ENCODE data around the gene TMBIM1.
A peak's percentile ranks its signal among the peaks of the same experiment; 100 is the strongest.

Gene TMBIM1

DNA sequence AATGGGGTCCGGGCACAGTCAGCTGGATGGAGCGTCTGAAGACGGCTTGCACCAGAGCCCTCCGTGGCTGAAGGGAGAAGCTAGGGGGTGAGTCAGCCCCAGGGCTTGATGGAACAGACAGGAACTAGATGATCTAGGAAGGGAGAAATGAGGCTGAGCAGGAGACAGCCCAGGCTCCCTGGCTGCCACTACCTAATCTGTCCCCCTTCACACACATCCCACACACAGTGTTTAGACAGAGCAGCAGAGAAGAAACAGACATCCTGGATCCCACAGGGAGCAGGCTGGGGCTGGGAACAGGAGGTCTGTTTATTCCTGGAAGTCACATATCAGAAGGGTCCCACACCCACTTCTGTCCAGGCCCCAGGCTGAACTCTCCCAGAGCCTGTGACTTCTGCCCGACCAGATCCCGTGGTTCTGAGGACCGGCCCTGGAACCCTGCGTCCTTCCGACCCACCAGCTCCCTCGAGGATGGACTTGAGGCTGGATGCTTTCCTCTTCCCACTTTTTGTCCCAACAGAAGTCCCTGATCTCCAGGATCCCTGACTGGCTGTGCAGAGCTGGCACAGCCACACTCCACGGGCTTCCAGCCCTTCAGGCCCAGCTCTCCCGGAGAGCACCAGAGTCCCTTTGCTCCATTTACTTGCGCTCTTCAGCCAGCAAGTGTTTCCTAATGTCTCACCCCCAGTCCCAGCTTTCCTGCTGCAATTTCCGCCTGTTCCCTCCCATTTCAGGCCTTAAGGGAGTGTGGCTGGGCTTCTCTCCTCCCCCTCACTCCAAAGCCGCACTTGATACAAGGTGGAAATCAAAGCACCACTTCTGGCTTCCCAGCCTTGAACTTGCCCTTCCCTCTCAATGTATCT is 33.0 kb downstream of the TMBIM1 start:
- DNase-seq (ENCODE audit: low read depth in 1 of 2, low spot score in 1 of 2) = no peak

GRCh38 chr2:218257390-218257981 is 34.8 kb downstream of the TMBIM1 start:
- DNase-seq (ENCODE audit: low read depth in 1 of 2, low spot score in 1 of 2) = peak; percentile 52 to 56

DNA sequence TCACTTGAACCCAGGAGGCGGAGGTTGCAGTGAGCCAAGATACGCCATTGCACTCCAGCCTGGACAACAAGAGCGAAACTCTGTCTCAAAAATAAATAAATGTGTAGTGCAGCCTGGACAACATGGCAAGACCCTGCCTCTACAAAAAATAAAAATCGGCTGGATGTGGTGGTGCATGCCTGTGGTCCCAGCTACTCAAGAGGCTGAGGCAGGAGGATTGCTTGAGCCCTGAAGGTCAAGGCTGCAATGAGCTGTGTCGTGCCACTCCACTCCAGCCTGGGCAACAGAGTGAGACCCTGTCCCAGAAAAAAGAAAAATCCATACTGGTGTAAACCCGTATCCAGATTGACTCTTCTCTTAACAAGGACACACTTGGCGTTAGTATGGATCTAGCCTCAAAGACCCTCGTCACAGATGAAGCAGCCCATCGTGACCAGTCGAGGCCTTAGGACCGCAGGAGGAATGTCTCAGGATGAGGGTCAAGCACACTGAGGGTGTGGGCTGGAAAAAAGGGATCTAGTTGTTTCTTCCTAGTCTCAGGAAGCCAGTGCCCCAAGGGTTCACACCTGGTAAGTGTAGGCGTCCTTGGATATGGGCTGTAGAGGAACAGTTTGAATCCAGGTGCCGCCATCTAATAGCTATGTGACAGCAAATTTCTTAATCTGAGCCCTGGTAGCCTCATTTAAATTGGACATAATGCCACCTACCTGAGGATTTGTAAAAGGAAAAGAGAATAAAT is 35.5 kb downstream of the TMBIM1 start:
- DNase-seq (ENCODE audit: low read depth in 1 of 2, low spot score in 1 of 2) = no peak

GRCh38 chr2:218255446-218255845 is 36.9 kb downstream of the TMBIM1 start:
- DNase-seq (ENCODE audit: low read depth in 1 of 2, low spot score in 1 of 2) = no peak

- no peak for DNase-seq (ENCODE audit: low read depth in 1 of 2, low spot score in 1 of 2)
Observed at GRCh38 chr2:218253232-218253625, 39.1 kb downstream of the TMBIM1 start.

DNA sequence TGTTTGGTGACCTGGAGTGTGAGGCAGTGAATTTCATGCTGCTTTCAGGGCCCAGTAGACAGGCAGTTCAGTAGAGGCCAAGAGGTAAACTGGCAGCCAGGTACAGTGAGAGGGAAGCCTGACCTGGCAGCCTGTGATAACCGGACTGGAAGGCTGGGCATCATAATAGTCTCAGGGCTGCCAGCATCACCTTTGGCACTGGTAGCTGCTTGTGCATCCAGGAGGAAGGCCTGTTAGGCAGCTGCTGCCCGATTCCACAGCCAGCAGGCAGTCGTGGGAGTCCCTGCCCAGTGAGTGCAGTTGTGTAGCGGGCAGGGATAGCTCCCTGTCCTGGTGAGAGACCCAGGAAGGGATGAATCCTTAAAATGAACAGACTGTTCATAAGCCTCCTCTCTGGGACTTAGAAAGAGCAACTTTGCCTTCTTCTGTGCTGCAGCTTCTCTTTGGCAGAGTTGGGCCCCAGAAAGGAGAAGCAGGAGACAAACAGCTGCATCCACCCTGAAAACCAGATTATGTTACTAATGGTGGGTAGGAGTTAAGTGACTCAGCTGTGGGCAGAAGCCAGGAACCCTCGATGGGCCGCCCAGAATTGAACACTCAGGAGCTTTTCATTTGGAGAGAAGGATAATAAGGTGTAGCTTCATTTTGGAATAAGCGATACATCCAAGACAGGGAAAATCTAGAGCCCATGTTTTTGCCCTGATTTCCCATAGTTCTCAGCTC is 39.6 kb downstream of the TMBIM1 start:
- DNase-seq (ENCODE audit: low read depth in 1 of 2, low spot score in 1 of 2) = no peak

- no peak for DNase-seq (ENCODE audit: low read depth in 1 of 2, low spot score in 1 of 2)
Observed at GRCh38 chr2:218249691-218250090, 42.6 kb downstream of the TMBIM1 start.

- DNase-seq (ENCODE audit: low read depth in 1 of 2, low spot score in 1 of 2) = no peak
Observed at GRCh38 chr2:218245214-218245613, 47.1 kb downstream of the TMBIM1 start.

DNA sequence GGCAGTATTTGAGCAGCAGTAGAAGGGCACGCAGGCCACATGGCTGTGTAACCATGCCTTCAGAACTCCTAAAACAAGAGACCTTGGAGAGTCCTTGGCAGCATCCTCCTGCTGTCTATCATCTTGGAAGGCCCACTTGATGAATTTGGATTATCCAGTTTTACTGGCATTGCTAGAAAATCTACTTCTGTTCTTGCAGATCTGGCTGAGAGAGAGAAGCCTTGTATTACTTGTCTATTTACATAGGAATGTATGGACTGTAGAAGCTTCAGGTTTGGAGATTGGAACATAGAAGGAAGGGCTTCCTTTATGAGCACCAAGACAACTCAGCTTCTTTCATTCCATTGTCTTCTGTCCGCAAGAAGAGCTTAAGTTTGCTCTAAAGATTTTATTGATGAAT is 47.6 kb downstream of the TMBIM1 start:
- DNase-seq (ENCODE audit: low read depth in 1 of 2, low spot score in 1 of 2) = no peak

- DNase-seq (ENCODE audit: low read depth in 1 of 2, low spot score in 1 of 2) = no peak
Observed at GRCh38 chr2:218244204-218244603, 48.1 kb downstream of the TMBIM1 start.

DNA sequence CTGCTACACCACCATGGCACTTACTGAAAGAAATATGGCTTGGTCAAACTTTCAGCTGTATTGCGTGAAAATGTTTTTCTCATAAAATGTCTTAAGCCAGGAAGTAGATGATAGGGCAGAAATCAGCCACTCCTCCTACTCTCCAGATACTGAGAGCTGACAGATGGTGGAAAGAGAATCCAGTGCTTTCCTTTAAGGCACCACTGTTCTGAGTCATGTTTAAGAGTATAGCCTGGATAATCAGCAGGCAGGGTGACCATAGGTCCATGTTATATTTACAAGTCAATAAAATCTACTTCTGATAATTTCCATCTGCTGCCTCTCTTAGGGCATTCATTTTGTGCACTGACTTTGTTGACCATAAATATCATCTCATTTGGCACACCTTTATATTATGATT is 53.4 kb downstream of the TMBIM1 start:
- DNase-seq (ENCODE audit: low read depth in 1 of 2, low spot score in 1 of 2) = no peak

- no peak for DNase-seq (ENCODE audit: low read depth in 1 of 2, low spot score in 1 of 2)
Observed at GRCh38 chr2:218236829-218237228, 55.5 kb downstream of the TMBIM1 start.

DNA sequence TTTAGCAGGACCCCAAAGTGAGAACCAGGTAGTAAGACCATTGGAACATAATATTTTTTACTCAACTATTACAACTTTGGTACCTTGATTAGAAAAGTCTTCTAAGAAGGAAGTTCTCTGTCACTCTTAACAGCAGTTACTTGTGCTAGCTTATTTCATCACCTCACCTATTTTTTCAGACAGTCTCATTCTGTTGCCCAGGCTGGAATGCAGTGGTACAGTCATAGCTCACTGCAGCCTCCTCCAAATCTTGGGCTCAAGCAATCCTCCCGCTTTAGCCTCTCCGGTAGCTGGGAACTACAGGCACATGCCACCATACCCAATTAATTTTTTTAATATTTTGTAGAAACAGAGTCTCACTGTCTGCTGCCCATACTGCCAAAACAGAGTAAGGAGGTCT is 57.3 kb downstream of the TMBIM1 start:
- DNase-seq (ENCODE audit: low read depth in 1 of 2, low spot score in 1 of 2) = no peak

DNA sequence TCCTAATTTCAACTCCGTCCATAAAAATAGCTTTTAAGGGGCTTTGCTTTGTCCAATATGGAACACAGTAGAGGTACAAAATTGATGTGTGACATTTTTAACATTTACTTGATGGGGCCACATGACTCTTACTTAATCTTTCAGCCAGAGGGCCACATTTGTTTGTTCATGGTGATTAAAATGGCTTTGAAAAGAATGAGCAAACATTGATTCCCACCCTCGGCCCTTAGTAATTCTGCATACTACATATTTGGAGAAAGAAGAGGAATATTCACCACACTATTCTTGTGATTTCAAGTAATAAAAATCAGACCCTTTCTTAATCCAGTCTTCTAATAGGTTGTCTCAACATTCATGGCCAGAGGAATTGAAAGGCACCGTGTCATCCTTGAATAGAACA is 57.8 kb downstream of the TMBIM1 start:
- no peak for DNase-seq (ENCODE audit: low read depth in 1 of 2, low spot score in 1 of 2)

GRCh38 chr2:218233543-218233942 is 58.8 kb downstream of the TMBIM1 start:
- no peak for DNase-seq (ENCODE audit: low read depth in 1 of 2, low spot score in 1 of 2)

GRCh38 chr2:218230882-218231281 is 61.4 kb downstream of the TMBIM1 start:
- no peak for DNase-seq (ENCODE audit: low read depth in 1 of 2, low spot score in 1 of 2)

DNA sequence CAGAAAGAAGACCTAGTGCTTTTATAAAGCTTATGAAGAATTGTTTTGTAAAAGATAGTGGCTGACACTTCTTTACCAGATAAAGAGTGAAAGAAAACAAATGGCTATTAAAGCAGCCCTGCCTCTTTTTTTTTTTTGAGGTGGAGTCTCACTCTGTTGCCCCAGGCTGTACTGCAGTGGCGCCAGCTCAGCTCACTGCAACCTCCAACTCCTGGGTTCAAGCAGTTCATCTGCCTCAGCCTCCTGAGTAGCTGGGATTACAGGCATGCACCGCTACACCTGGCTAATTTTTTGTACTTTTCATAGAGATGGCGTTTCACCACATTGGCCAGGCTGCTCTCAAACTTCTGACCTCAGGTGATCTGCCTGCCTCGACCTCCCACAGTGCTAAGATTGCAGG is 62.5 kb downstream of the TMBIM1 start:
- DNase-seq (ENCODE audit: low read depth in 1 of 2, low spot score in 1 of 2) = no peak

DNA sequence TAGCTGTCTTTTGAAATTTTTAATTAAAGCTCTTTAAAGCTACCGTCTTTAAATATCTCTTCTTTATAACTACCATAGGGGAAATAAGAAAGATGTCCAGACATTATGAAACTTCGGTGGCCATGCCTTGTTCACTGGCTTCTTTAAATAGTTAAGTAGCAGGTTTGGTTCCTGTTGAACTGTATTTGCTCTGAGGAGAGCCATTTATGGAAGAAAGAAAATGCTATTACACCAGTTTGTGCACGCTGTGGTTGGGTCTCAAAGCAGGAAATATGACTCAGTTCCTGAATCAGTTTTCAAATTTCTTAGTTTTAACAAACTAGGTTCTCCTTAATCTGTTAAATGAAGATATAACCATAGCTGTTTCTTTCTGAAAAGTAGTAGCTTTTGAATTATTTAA is 63.1 kb downstream of the TMBIM1 start:
- no peak for DNase-seq (ENCODE audit: low read depth in 1 of 2, low spot score in 1 of 2)

DNA sequence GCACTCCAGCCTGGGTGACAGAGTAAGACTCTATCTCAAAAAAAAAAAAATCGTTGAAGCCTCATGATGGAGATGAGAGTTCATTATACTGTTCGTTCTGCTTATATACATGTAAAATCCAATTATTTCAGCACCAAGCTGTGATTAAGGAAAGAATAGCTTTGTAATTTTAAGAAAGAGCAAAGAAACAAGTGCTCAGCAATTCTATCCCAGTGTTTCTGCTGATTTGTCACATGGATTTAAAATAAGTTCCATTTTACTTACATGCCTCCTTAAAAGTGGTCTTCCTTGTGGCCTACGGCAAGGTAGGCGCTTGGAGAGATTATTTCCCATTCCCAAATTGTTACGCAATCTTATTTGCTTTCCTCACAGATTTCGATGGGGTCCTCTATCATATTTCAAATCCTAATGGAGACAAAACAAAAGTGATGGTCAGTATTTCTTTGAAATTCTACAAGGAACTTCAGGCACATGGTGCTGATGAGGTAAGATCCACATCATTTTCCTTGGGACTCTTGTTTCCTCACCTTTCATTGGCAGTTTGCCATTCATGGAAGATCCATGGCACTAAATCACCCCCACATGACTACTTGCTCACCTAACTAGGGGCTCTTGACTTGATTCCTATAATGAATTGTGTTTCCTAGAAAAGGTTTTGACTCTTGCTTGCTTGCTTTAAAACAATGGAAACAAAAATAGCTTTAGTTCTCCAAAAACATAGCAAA is 63.8 kb downstream of the TMBIM1 start:
- no peak for DNase-seq (ENCODE audit: low read depth in 1 of 2, low spot score in 1 of 2)

DNA sequence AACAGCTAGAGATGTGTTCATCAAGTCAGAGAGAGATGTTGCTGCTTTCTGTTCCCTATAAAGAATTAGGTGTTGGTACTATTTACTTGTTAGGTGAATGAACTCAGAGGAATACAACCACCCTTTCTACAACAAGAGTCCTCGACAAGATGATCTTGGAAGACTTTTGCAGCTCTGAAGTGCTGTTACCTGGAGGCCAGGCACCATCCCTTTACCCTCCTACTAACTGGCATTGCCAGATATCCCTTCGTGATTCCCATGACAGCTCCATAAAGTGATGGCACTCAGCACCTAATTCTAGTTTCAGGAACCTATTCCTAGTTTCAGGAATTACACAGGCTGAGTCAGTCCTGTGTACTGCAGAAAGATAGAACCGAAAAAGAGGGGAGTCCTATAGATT is 65.4 kb downstream of the TMBIM1 start:
- DNase-seq (ENCODE audit: low read depth in 1 of 2, low spot score in 1 of 2) = no peak
